Stimulated activated memory B cell treated with anti-CD40 and anti-IgM and Interleukin-4, amounts not matched to agents 10 μg/mL and 1 μg/mL and 100 μg/mL, for 72 hours (primary cell): ENCODE data around the gene GALC.

Experiments
- ATAC-seq: fragments of 150-1000 bp; cut with Tn5 transposase; 2 replicates; pipeline ENCODE4 v1.10.0; 2021
- H3K27ac Mint-ChIP-seq: one replicate; pipeline ENCODE4 v1.8.0; 2022; ENCODE audit warnings: mild to moderate bottlenecking, mixed read lengths
- H3K27me3 Mint-ChIP-seq: one replicate; pipeline ENCODE4 v1.8.0; 2022; ENCODE audit warnings: mixed read lengths
- H3K36me3 Mint-ChIP-seq: one replicate; pipeline ENCODE4 v1.8.0; 2022; ENCODE audit warnings: mixed read lengths
- H3K4me1 Mint-ChIP-seq: one replicate; pipeline ENCODE4 v1.8.0; 2022; ENCODE audit warnings: mixed read lengths
- H3K4me3 Mint-ChIP-seq: one replicate; pipeline ENCODE4 v1.8.0; 2022; ENCODE audit warnings: mild to moderate bottlenecking, moderate library complexity, mixed read lengths
- H3K9me3 Mint-ChIP-seq: one replicate; pipeline ENCODE4 v1.8.0; 2022; ENCODE audit warnings: mixed read lengths

Gene GALC

DNA sequence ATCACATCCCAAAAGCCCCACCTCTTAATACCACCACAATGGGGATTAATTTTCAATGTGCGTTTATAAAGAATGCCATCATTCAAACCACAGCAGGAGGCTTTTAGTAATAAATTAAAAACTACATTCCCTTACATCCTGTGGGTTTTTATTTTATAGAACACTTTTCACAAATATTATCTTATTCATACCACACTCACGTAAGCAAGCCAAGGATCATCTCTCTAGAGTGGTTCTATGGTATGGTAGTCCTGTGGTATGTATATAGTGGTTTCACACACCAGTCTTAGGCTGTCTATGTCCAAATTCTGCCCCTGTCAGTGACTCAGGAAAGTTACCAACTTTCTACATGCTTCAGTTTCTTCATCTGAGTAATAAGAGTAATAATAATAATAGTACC, 100.2 kb downstream of the GALC start:
- Mint-ChIP-seq H3K9me3 (no peaks in the 10 kb centered on the region), H3K27ac (no peak overlapping the region), H3K4me1 (no peaks in the 10 kb centered on the region), H3K4me3 (no peak overlapping the region), H3K36me3 (no peaks in the 10 kb centered on the region), H3K27me3 (no peaks in the 10 kb centered on the region)
- ATAC-seq: no peak

DNA sequence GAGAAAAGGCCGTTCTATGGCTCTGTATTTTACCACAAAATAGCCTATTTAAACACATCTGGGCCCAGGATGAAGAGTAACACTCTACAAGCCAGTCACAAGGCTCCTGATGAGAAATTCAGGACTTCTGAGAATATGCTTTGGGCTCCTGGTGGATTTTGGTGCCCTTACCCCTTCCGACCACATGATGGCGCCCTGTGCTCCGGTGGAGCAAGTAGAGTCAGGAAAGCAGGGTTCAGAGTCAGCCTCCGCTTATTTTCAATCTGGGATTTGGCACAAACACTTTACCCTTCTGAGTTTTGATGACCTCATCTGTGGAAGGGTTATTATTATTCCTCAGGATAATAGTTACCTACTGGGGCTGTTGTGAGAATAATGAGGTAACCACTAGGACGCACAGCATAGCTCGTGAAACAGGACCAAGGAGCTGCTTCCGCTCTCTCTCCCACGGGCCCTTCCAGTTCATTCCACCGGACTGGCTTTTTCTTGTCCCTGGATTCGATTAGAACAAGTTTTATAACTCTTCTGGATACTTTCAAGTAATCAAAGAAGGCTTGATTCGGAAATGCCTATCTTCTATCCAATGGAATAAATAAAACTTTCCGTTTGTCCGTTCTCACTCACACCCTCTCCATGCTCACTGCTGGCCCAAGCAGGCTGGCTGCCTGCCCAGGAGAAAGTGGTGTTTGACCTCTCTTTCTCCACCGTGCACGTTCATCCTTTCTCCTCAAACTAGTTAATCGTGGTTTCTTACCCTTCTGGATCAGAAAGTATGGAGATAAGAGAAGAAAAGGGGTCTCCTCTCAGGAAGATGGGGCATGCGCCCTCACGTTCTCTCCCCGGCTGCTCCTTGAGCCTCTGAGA, 104.6 kb downstream of the GALC start:
- no peak for ATAC-seq
- no peak overlapping the region for H3K27ac Mint-ChIP-seq
- H3K27me3 Mint-ChIP-seq: peaks cover 8% of the 10 kb centered on the region
- no peaks in the 10 kb centered on the region for H3K36me3 Mint-ChIP-seq
- no peaks in the 10 kb centered on the region for H3K4me1 Mint-ChIP-seq
- no peak overlapping the region for H3K4me3 Mint-ChIP-seq
- H3K9me3 Mint-ChIP-seq: no peaks in the 10 kb centered on the region

DNA sequence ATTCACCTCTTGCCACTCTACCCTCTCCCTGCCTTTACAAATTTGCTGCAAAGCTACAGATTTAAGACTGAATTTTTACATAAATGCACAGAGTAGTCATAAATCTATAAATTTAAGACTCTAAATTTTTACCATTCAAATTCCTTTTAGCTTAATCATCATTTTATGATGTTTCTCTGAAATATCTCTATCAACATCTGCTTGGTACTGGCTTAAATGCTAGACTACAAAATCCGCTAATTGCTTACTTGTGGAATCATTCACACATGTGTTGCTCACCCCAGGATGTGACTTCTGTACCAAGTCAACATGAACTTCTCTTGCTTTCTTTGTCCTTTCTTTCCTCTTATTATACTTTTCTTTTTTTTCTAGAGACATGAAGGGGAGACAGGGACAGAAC, 109.2 kb downstream of the GALC start:
- no peak for ATAC-seq
- Mint-ChIP-seq H3K27ac (no peak overlapping the region), H3K36me3 (no peaks in the 10 kb centered on the region), H3K27me3 (peaks cover 16% of the 10 kb centered on the region), H3K4me1 (no peaks in the 10 kb centered on the region), H3K4me3 (no peak overlapping the region), H3K9me3 (peaks cover 3% of the 10 kb centered on the region)
